IPS-18c (cell line): ENCODE data around the gene EIF5AL1.

ENCODE experiments used
- H3K4me3 ChIP-seq: 2 replicates; pipeline ENCODE4 v1.7.0; 2013; ENCODE audit warnings: low read depth, mild to moderate bottlenecking, low read length, moderate library complexity; ENCODE audit not compliant: insufficient read depth
- H3K9me3 ChIP-seq: one replicate; pipeline ENCODE4 v1.6.1; 2013; ENCODE audit warnings: mild to moderate bottlenecking, low read length, moderate library complexity; ENCODE audit not compliant: control insufficient read depth, insufficient read depth

Gene EIF5AL1

GRCh38 chr10:79482741-79483140 is 29.6 kb upstream of the EIF5AL1 start:
- no peak overlapping the region for H3K4me3 ChIP-seq
- H3K9me3 ChIP-seq: no peaks in the 10 kb centered on the region

GRCh38 chr10:79483299-79483698 is 29.0 kb upstream of the EIF5AL1 start:
- H3K9me3 ChIP-seq: no peaks in the 10 kb centered on the region
- H3K4me3 ChIP-seq: no peak overlapping the region

- no peaks in the 10 kb centered on the region for H3K9me3 ChIP-seq
- H3K4me3 ChIP-seq: no peak overlapping the region
Measured at GRCh38 chr10:79483948-79484347, 28.4 kb upstream of the EIF5AL1 start.

- H3K4me3 ChIP-seq: no peak overlapping the region
- no peaks in the 10 kb centered on the region for H3K9me3 ChIP-seq
Measured at GRCh38 chr10:79484476-79484875, 27.9 kb upstream of the EIF5AL1 start.

- H3K4me3 ChIP-seq: no peak overlapping the region
- H3K9me3 ChIP-seq: no peaks in the 10 kb centered on the region
Measured at GRCh38 chr10:79487296-79488194, 24.8 kb upstream of the EIF5AL1 start.

GRCh38 chr10:79488336-79488735 is 24.0 kb upstream of the EIF5AL1 start:
- Histone ChIP-seq H3K9me3 (no peaks in the 10 kb centered on the region), H3K4me3 (no peak overlapping the region)

- Histone ChIP-seq H3K9me3 (no peaks in the 10 kb centered on the region), H3K4me3 (no peak overlapping the region)
Measured at GRCh38 chr10:79488870-79489269, 23.5 kb upstream of the EIF5AL1 start.

GRCh38 chr10:79490400-79491142 is 21.8 kb upstream of the EIF5AL1 start:
- no peaks in the 10 kb centered on the region for H3K9me3 ChIP-seq
- H3K4me3 ChIP-seq: no peak overlapping the region

GRCh38 chr10:79491143-79491835 is 21.0 kb upstream of the EIF5AL1 start:
- Histone ChIP-seq H3K9me3 (no peaks in the 10 kb centered on the region), H3K4me3 (no peak overlapping the region)

GRCh38 chr10:79492256-79492655 is 20.1 kb upstream of the EIF5AL1 start:
- no peaks in the 10 kb centered on the region for H3K9me3 ChIP-seq
- H3K4me3 ChIP-seq: no peak overlapping the region

GRCh38 chr10:79492839-79493238 is 19.5 kb upstream of the EIF5AL1 start:
- H3K9me3 ChIP-seq: no peaks in the 10 kb centered on the region
- H3K4me3 ChIP-seq: no peak overlapping the region

GRCh38 chr10:79493806-79494205 is 18.5 kb upstream of the EIF5AL1 start:
- no peaks in the 10 kb centered on the region for H3K9me3 ChIP-seq

GRCh38 chr10:79494871-79495705 is 17.2 kb upstream of the EIF5AL1 start:
- no peaks in the 10 kb centered on the region for H3K9me3 ChIP-seq

More at GRCh38 chr10:79493806-79494205, 18.5 kb upstream of the EIF5AL1 start:
- H3K4me3 ChIP-seq: no peak overlapping the region

GRCh38 chr10:79495791-79496190 is 16.5 kb upstream of the EIF5AL1 start:
- no peaks in the 10 kb centered on the region for H3K9me3 ChIP-seq
- no peak overlapping the region for H3K4me3 ChIP-seq

More at GRCh38 chr10:79494871-79495705, 17.2 kb upstream of the EIF5AL1 start:
- H3K4me3 ChIP-seq: no peak overlapping the region

GRCh38 chr10:79496896-79497295 is 15.4 kb upstream of the EIF5AL1 start:
- H3K4me3 ChIP-seq: no peak overlapping the region
- no peaks in the 10 kb centered on the region for H3K9me3 ChIP-seq

GRCh38 chr10:79498291-79498829 is 14.0 kb upstream of the EIF5AL1 start:
- no peak overlapping the region for H3K4me3 ChIP-seq
- H3K9me3 ChIP-seq: no peaks in the 10 kb centered on the region
